ENCODE measurements around the gene TTC7B.

- no peak for TF ChIP-seq CTCF (IDR thresholded peaks at IDR 0.05)
- TF ChIP-seq EP300 (IDR thresholded peaks at IDR 0.05), result no peak
- TF ChIP-seq POLR2A (IDR thresholded peaks at IDR 0.05), result no peak
- TF ChIP-seq POLR2AphosphoS5 (IDR thresholded peaks at IDR 0.05), result no peak
These were observed 292.7 kb downstream of the TTC7B start for GRCh38 chr14:90523544-90523943.
